ENCODE results near the gene PPDPF.

Gene PPDPF

GRCh38 chr20:63518946-63519667 is 1.5 kb upstream of the PPDPF start:
- in situ Hi-C loops (cut with HindIII; ENCODE audit: low sequenced_read_pairs), result no loop called here

- in situ Hi-C loops (cut with HindIII; ENCODE audit: low sequenced_read_pairs), result no loop called here
Measured at GRCh38 chr20:63519668-63520503, 679 bp upstream of the PPDPF start.

- in situ Hi-C loops (cut with HindIII; ENCODE audit: low sequenced_read_pairs), result no loop called here
Measured at GRCh38 chr20:63520934-63521601, 503 bp downstream of the PPDPF start.

GRCh38 chr20:63521602-63522001 is 1.0 kb downstream of the PPDPF start:
- in situ Hi-C loops (cut with HindIII; ENCODE audit: low sequenced_read_pairs), result no loop called here

GRCh38 chr20:63522091-63522868 is 1.7 kb downstream of the PPDPF start:
- in situ Hi-C loops (cut with HindIII; ENCODE audit: low sequenced_read_pairs), result no loop called here

GRCh38 chr20:63522981-63523611 is 2.5 kb downstream of the PPDPF start:
- in situ Hi-C loops (cut with HindIII; ENCODE audit: low sequenced_read_pairs), result no loop called here

GRCh38 chr20:63525185-63525584 is 4.6 kb downstream of the PPDPF start:
- in situ Hi-C loops (cut with HindIII; ENCODE audit: low sequenced_read_pairs), result no loop called here

GRCh38 chr20:63525971-63526370 is 5.4 kb downstream of the PPDPF start:
- in situ Hi-C loops (cut with HindIII; ENCODE audit: low sequenced_read_pairs), result no loop called here

GRCh38 chr20:63527184-63527583 is 6.6 kb downstream of the PPDPF start:
- in situ Hi-C loops (cut with HindIII; ENCODE audit: low sequenced_read_pairs), result no loop called here

- in situ Hi-C loops (cut with HindIII; ENCODE audit: low sequenced_read_pairs), result no loop called here
Measured at GRCh38 chr20:63529180-63529860, 8.8 kb downstream of the PPDPF start.

GRCh38 chr20:63529861-63530787 is 9.6 kb downstream of the PPDPF start:
- in situ Hi-C loops (cut with HindIII; ENCODE audit: low sequenced_read_pairs), result loop anchor here (10.0 kb wide), 1 partner anchor 65 kb away; no protein-coding TSS in a partner anchor

GRCh38 chr20:63530788-63531160 is 10.2 kb downstream of the PPDPF start:
- in situ Hi-C loops (cut with HindIII; ENCODE audit: low sequenced_read_pairs), result loop anchor here (10.0 kb wide), 1 partner anchor 64 kb away; no protein-coding TSS in a partner anchor

- in situ Hi-C loops (cut with HindIII; ENCODE audit: low sequenced_read_pairs), result loop anchor here (10.0 kb wide), 1 partner anchor 63 kb away; no protein-coding TSS in a partner anchor
Measured at GRCh38 chr20:63531686-63532448, 11.3 kb downstream of the PPDPF start.

GRCh38 chr20:63532449-63532971 is 11.9 kb downstream of the PPDPF start:
- in situ Hi-C loops (cut with HindIII; ENCODE audit: low sequenced_read_pairs), result loop anchor here (10.0 kb wide), 1 partner anchor 62 kb away; no protein-coding TSS in a partner anchor

- in situ Hi-C loops (cut with HindIII; ENCODE audit: low sequenced_read_pairs), result loop anchor here (10.0 kb wide), 1 partner anchor 61 kb away; no protein-coding TSS in a partner anchor
Measured at GRCh38 chr20:63533388-63533787, 12.8 kb downstream of the PPDPF start.

- in situ Hi-C loops (cut with HindIII; ENCODE audit: low sequenced_read_pairs), result loop anchor here (10.0 kb wide), 1 partner anchor 61 kb away; no protein-coding TSS in a partner anchor
Measured at GRCh38 chr20:63533871-63534393, 13.4 kb downstream of the PPDPF start.

- in situ Hi-C loops (cut with HindIII; ENCODE audit: low sequenced_read_pairs), result loop anchor here (10.0 kb wide), 1 partner anchor 60 kb away; no protein-coding TSS in a partner anchor
Measured at GRCh38 chr20:63534427-63534830, 13.9 kb downstream of the PPDPF start.

Measured in endothelial cell of hepatic sinusoid (primary cell).